IMR-90 (cell line): ENCODE measurements around the gene RAVER1. TPM values are rescaled to one million over a fixed set of nuclear protein-coding genes. Genes with fewer than 3 reads are reported as not detected.
A peak's percentile ranks its signal among the peaks of the same experiment; 100 is the strongest.

Experiments used
- ATAC-seq: fragments of 200-7000 bp; cut with Tn5 transposase; 2 replicates; pipeline ENCODE4 v1.9.1; 2020; ENCODE audit warnings: low read depth, mild to moderate bottlenecking, moderate library complexity
- BruUV-seq: library from RNA; stranded (reverse); fragments of 400-500 nt; replicated peaks from 2 replicates; lab custom pipeline; 2021; lab: Mats Ljungman, UMichigan
- CTCF ChIA-PET: fragments of 300-600 bp; formaldehyde crosslinking; extraction: SDS; loops from one replicate; lab custom pipeline; 2021; ENCODE audit warnings: antibody characterized with exemption; lab: Yijun Ruan, JAX
- POLR2A ChIA-PET: fragments of 300-600 bp; sonication (Branson Sonifier 250); formaldehyde crosslinking; loops from one replicate; lab custom pipeline; 2022; ENCODE audit warnings: antibody characterized with exemption; ENCODE audit not compliant: unreplicated experiment; lab: Charles Lee
- DNase-seq: peaks from one replicate; pipeline ENCODE4 v3.0.0; 2013
- H2AFZ ChIP-seq: replicated peaks from 2 replicates; pipeline ENCODE3; 2013; ENCODE audit warnings: low read length, mild to moderate bottlenecking; ENCODE audit not compliant: poor library complexity
- H2AK5ac ChIP-seq: 2 replicates; pipeline ENCODE4 v1.6.1; 2013; ENCODE audit warnings: low read depth, low read length, inconsistent platforms
- H2AK9ac ChIP-seq: replicated peaks from 2 replicates; pipeline ENCODE3; 2013; ENCODE audit warnings: mild to moderate bottlenecking, low read depth, low read length, moderate library complexity; ENCODE audit not compliant: poor library complexity
- H2BK120ac ChIP-seq: 2 replicates; pipeline ENCODE4 v1.6.1; 2013; ENCODE audit warnings: low read depth, low read length, inconsistent platforms
- H2BK15ac ChIP-seq: 3 replicates; pipeline ENCODE4 v1.6.1; 2013; ENCODE audit warnings: low read depth, low read length, inconsistent platforms
- H2BK20ac ChIP-seq: 2 replicates; pipeline ENCODE4 v1.6.1; 2013; ENCODE audit warnings: low read depth, mild to moderate bottlenecking, inconsistent platforms, low read length, moderate library complexity
- H2BK5ac ChIP-seq: 2 replicates; pipeline ENCODE4 v1.6.1; 2013; ENCODE audit warnings: mild to moderate bottlenecking, low read depth, low read length, inconsistent platforms; ENCODE audit not compliant: poor library complexity, severe bottlenecking
- H3K14ac ChIP-seq: replicated peaks from 2 replicates; pipeline ENCODE4 v1.6.1; 2013; ENCODE audit warnings: low read depth, low read length, inconsistent platforms
- H3K18ac ChIP-seq: 2 replicates; pipeline ENCODE4 v1.6.1; 2013; ENCODE audit warnings: low read depth, low read length, control low read depth
- H3K23ac ChIP-seq: 2 replicates; pipeline ENCODE4 v1.6.1; 2013; ENCODE audit warnings: low read depth, low read length, inconsistent platforms
- H3K27ac ChIP-seq: 2 replicates; pipeline ENCODE4 v1.5.1; 2013; ENCODE audit warnings: mild to moderate bottlenecking, control low read depth, low read length; ENCODE audit not compliant: insufficient read depth
- H3K27me3 ChIP-seq: 2 replicates; pipeline ENCODE4 v1.6.1; 2013; ENCODE audit warnings: low read length; ENCODE audit not compliant: control insufficient read depth, insufficient read depth
- H3K36me3 ChIP-seq: 2 replicates; pipeline ENCODE4 v1.6.1; 2013; ENCODE audit warnings: low read length, mixed read lengths; ENCODE audit not compliant: control insufficient read depth, insufficient read depth
- H3K4ac ChIP-seq: 2 replicates; pipeline ENCODE4 v1.6.1; 2013; ENCODE audit warnings: low read depth, low read length, inconsistent platforms
- H3K4me1 ChIP-seq: 2 replicates; pipeline ENCODE4 v1.6.1; 2013; ENCODE audit warnings: low read length, mixed read lengths; ENCODE audit not compliant: control insufficient read depth, insufficient read depth
- H3K4me2 ChIP-seq: 2 replicates; pipeline ENCODE4 v1.6.1; 2013; ENCODE audit warnings: low read depth, mild to moderate bottlenecking, control low read depth, low read length, moderate library complexity
- H3K4me3 ChIP-seq: 2 replicates; pipeline ENCODE4 v1.5.1; 2013; ENCODE audit warnings: low read depth, mild to moderate bottlenecking, control low read depth, low read length, moderate library complexity; ENCODE audit not compliant: insufficient read depth
- H3K56ac ChIP-seq: 2 replicates; pipeline ENCODE4 v1.6.1; 2013; ENCODE audit warnings: low read length, inconsistent platforms; ENCODE audit not compliant: insufficient read depth; ENCODE audit errors: extremely low read depth
- H3K79me1 ChIP-seq, 2 experiments: 2 replicates each; pipeline ENCODE4 v1.6.1; 2013; ENCODE audit warnings: low read length in 2 of 2, inconsistent platforms in 1 of 2, low read depth in 1 of 2
- H3K9ac ChIP-seq: 2 replicates; pipeline ENCODE4 v1.6.1; 2013; ENCODE audit warnings: low read depth, low read length, control low read depth
- H3K9me1 ChIP-seq: 2 replicates; pipeline ENCODE4 v1.6.1; 2013; ENCODE audit warnings: low read length, inconsistent platforms; ENCODE audit not compliant: insufficient read depth
- H3K9me3 ChIP-seq: 2 replicates; pipeline ENCODE4 v1.6.1; 2013; ENCODE audit warnings: low read length; ENCODE audit not compliant: control insufficient read depth, insufficient read depth
- H4K20me1 ChIP-seq: 2 replicates; pipeline ENCODE4 v1.6.1; 2013; ENCODE audit warnings: low read length, inconsistent platforms; ENCODE audit not compliant: insufficient read depth
- H4K5ac ChIP-seq: 2 replicates; pipeline ENCODE4 v1.6.1; 2013; ENCODE audit warnings: mild to moderate bottlenecking, low read depth, low read length, control low read depth
- H4K8ac ChIP-seq, 2 experiments: 2 replicates each; pipeline ENCODE4 v1.6.1; 2013; ENCODE audit warnings: low read depth in 2 of 2, low read length in 2 of 2, control low read depth in 1 of 2, inconsistent platforms in 1 of 2
- H4K91ac ChIP-seq: 2 replicates; pipeline ENCODE4 v1.6.1; 2013; ENCODE audit warnings: low read depth, low read length, inconsistent platforms; ENCODE audit not compliant: insufficient read depth
- BHLHE40 ChIP-seq: fragments of 150-350 bp; IDR thresholded peaks from 2 replicates; pipeline ENCODE4 v1.6.1; 2016; ENCODE audit warnings: mild to moderate bottlenecking, low read depth, low read length
- CHD1 ChIP-seq: IDR thresholded peaks from 2 replicates; pipeline ENCODE4 v1.6.1; 2012; ENCODE audit warnings: low read depth, low read length, improper control_type of control experiment
- CTCF ChIP-seq: conservative IDR thresholded peaks from 2 replicates; pipeline ENCODE4 v1.5.1; 2012; ENCODE audit warnings: mild to moderate bottlenecking, low read depth, low read length, improper control_type of control experiment
- ELK1 ChIP-seq: fragments of 150-350 bp; IDR thresholded peaks from 2 replicates; pipeline ENCODE4 v1.6.1; 2016; ENCODE audit warnings: low read depth, mild to moderate bottlenecking, low read length, moderate library complexity, borderline replicate concordance
- FOS ChIP-seq: fragments of 150-350 bp; IDR thresholded peaks from 2 replicates; pipeline ENCODE4 v1.6.1; 2016; ENCODE audit warnings: low read depth, low read length
- MAFK ChIP-seq: IDR thresholded peaks from 2 replicates; pipeline ENCODE4 v1.6.1; 2012; ENCODE audit warnings: low read depth, low read length, improper control_type of control experiment
- MAZ ChIP-seq: IDR thresholded peaks from 2 replicates; pipeline ENCODE4 v1.6.1; 2012; ENCODE audit warnings: low read depth, mild to moderate bottlenecking, low read length, improper control_type of control experiment, moderate library complexity, borderline replicate concordance
- MXI1 ChIP-seq: IDR thresholded peaks from 2 replicates; pipeline ENCODE4 v1.6.1; 2012; ENCODE audit warnings: low read depth, mild to moderate bottlenecking, low read length, moderate library complexity, borderline replicate concordance
- NFE2L2 ChIP-seq: fragments of 150-350 bp; IDR thresholded peaks from 2 replicates; pipeline ENCODE4 v1.6.1; 2016; ENCODE audit warnings: low read depth, mild to moderate bottlenecking, low read length
- POLR2A ChIP-seq: IDR thresholded peaks from 2 replicates; pipeline ENCODE4 v1.6.1; 2012; ENCODE audit warnings: mild to moderate bottlenecking, low read depth, low read length
- RAD21 ChIP-seq: IDR thresholded peaks from 2 replicates; pipeline ENCODE4 v1.6.1; 2012; ENCODE audit warnings: low read length, improper control_type of control experiment
- RCOR1 ChIP-seq: IDR thresholded peaks from 2 replicates; pipeline ENCODE4 v1.6.1; 2012; ENCODE audit warnings: mild to moderate bottlenecking, low read length, improper control_type of control experiment; ENCODE audit not compliant: insufficient replicate concordance
- WGBS, 2 experiments: methylation state at CpG; one replicate each; pipeline versions ENCODE4 v1.1.5 to v1.1.7; 2013; ENCODE audit warnings: missing lambda C conversion rate in 2 of 2; ENCODE audit not compliant: insufficient read length in 1 of 2; ENCODE audit errors: extremely low coverage in 2 of 2; 5-methylcytosine and 5-hydroxymethylcytosine counted together
- dilution Hi-C: fragments of 300-500 bp; cut with HindIII; formaldehyde crosslinking; loops from one replicate; pipeline ENCODE4 v1.14.3; 2018; ENCODE audit warnings: low sequenced_read_pairs; ENCODE audit not compliant: unreplicated experiment
- in situ Hi-C: fragments of 300-500 bp; cut with MboI; formaldehyde crosslinking; loops from 3 replicates; pipeline ENCODE4 v1.14.3; 2019; ENCODE audit warnings: low sequenced_read_pairs, inconsistent platforms, mixed read lengths
- intact Hi-C: fragments of 100-400 bp; cut with micrococcal nuclease; formaldehyde crosslinking; loops from 2 replicates; pipeline ENCODE4 v1.10.0; 2022
- polyA plus RNA-seq, 3 experiments: library from polyadenylated mRNA; depleted of rRNA; stranded (reverse); fragments of >200 nt; gene quantifications; 2 replicates each; pipeline ENCODE4 v1.2.3, GENCODE V29; 2012; ENCODE audit warnings: low replicate concordance in 1 of 3
- total RNA-seq: library from RNA; depleted of rRNA; stranded (reverse); fragments of >200 nt; gene quantifications from 2 replicates; pipeline ENCODE4 v1.2.3, GENCODE V29; 2012
- TF ChIP-seq, protein P1 (sequence below): fragments of 150-350 bp; IDR thresholded peaks from 2 replicates; pipeline ENCODE4 v1.6.1; 2017; ENCODE audit warnings: mild to moderate bottlenecking, antibody characterized with exemption, low read length, low read depth

Gene RAVER1
- total and polyA plus RNA-seq, 2 of the 4 experiments (the other 2 are of a cell fraction): 2.7 to 18.1 TPM

DNA sequence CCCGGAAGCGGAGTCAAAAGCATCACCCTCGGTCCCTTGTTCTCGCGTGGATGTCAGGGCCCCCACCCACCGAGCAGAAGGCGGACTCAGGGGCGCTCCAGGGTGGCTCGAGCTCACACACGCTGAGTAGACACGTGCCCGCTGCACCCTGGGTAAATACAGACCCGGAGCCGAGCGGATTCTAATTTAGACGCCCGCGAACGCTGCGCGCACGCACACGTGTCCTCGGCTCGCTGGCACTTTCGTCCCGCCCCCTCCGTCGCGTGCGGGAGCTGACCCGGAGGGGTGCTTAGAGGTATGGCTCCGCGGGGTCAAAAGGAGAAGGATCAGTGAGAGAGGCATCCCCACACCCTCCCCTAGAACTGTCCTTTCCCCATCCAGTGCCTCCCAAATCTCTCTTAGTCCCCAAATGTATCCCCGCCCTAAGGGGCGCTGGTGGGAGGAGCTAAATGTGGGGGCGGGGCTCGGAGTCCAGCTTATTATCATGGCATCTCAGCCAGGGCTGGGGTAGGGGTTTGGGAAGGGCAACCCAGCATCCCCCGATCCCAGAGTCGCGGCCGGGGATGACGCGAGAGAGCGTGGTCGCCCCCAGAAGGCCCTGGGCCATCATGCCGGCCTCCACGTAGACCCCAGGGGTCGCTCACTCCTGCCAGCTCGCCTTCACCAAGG, 44.0 kb downstream of the RAVER1 start:
- peak overlapping the region; percentile 58 for H2BK5ac ChIP-seq
- H2BK20ac ChIP-seq: 0 out of 2 replicates have a peak overlapping the region, but pooled peaks have one; percentile 46
- H4K91ac ChIP-seq: peak overlapping the region; percentile 40; the same call in 1 of the 2 replicates
- H3K9me3 ChIP-seq: no peaks in the 10 kb centered on the region
- peak overlapping the region; percentile 26 for H2BK120ac ChIP-seq
- BruUV-seq: no TSS peak
- peak; percentile 54 for DNase-seq
- H3K9ac ChIP-seq: peak overlapping the region; percentile 45; the same call in 1 of the 2 replicates
- no peak overlapping the region for H3K56ac ChIP-seq
- 9% methylated on average over 19 of the region's 50 CpGs; no CpG with 5 or more reads in 1 of the 2 experiments for WGBS, 2 experiments
- intact Hi-C loops: no loop called here
- H2BK15ac ChIP-seq: peak overlapping the region; percentile 73; the same call in 1 of the 3 replicates
- peak overlapping the region; percentile 47 for H3K18ac ChIP-seq
- peak overlapping the region; percentile 96 for H3K4me2 ChIP-seq
- no peak overlapping the region for H2AK5ac ChIP-seq
- peak overlapping the region; percentile 88 for H2AK9ac ChIP-seq
- ChIA-PET CTCF (interaction anchor here (0.6 to 0.8 kb wide), 2 partner anchors 99 to 1813 kb away, joined by 3 to 7 read pairs; no protein-coding TSS in a partner anchor), POLR2A (interaction anchor here (0.5 to 1.0 kb wide), 3 partner anchors 13 to 18 kb away, joined by 3 to 4 read pairs (median 3); no protein-coding TSS in a partner anchor)
- H3K9me1 ChIP-seq: peaks cover 12% of the 10 kb centered on the region
- peak overlapping the region; percentile 53 to 82 for H4K8ac ChIP-seq
- peak overlapping the region; percentile 64; the same call in 1 of the 2 replicates for H3K23ac ChIP-seq
- peak; percentile 33 for ATAC-seq
- in situ Hi-C loops: no loop called here
- H3K4ac ChIP-seq: peak overlapping the region; percentile 72
- peaks cover 12% of the 10 kb centered on the region; the same call in 1 of the 2 replicates for H3K36me3 ChIP-seq
- H3K79me1 ChIP-seq: peaks cover 0 to 4% of the 10 kb centered on the region in 2 experiments; a peak in 1 of 4 replicates
- dilution Hi-C loops: no loop called here
- no peaks in the 10 kb centered on the region; the same call in 1 of the 2 replicates for H3K27me3 ChIP-seq
- H3K27ac ChIP-seq: peak overlapping the region; percentile 47
- H2AFZ ChIP-seq: peak overlapping the region; percentile 92
- H4K20me1 ChIP-seq: 0 out of 2 replicates have a peak, but pooled peaks cover 2% of the 10 kb centered on the region
- peaks cover 24% of the 10 kb centered on the region for H3K4me1 ChIP-seq
- peak overlapping the region; percentile 77; the same call in 1 of the 2 replicates for H3K14ac ChIP-seq
- peak overlapping the region; percentile 77 for H3K4me3 ChIP-seq
- peak overlapping the region; percentile 5; the same call in 1 of the 2 replicates for H4K5ac ChIP-seq
- TF ChIP-seq MAZ (no peak), ELK1 (no peak), CTCF (no peak), MXI1 (peak; percentile 68; the same call in 1 of the 2 replicates), POLR2A (no peak), CHD1 (no peak), FOS (no peak), NFE2L2 (no peak), RCOR1 (no peak), RAD21 (no peak), BHLHE40 (peak; percentile 88), MAFK (no peak)
- TF ChIP-seq, protein P1, sequence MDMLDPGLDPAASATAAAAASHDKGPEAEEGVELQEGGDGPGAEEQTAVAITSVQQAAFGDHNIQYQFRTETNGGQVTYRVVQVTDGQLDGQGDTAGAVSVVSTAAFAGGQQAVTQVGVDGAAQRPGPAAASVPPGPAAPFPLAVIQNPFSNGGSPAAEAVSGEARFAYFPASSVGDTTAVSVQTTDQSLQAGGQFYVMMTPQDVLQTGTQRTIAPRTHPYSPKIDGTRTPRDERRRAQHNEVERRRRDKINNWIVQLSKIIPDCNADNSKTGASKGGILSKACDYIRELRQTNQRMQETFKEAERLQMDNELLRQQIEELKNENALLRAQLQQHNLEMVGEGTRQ: peak; percentile 76
